Activated effector memory CD4-positive, alpha-beta T cell treated with anti-CD3 and anti-CD28 coated beads, Interleukin-2, amount 50 U/mL, for 16 hours (primary cell): ENCODE results near the gene FAM107B.

Experiments
- DNase-seq: peaks from one replicate; pipeline ENCODE4 v3.0.0-alpha.2; 2020

The FAM107B gene

GRCh38 chr10:14572811-14573210 is 201.9 kb downstream of the FAM107B start:
- no peak for DNase-seq

GRCh38 chr10:14571866-14572507 is 202.7 kb downstream of the FAM107B start:
- peak; percentile 83 for DNase-seq

GRCh38 chr10:14570800-14571199 is 203.9 kb downstream of the FAM107B start:
- no peak for DNase-seq

GRCh38 chr10:14569274-14570060 is 205.2 kb downstream of the FAM107B start:
- DNase-seq, result peak; percentile 81

GRCh38 chr10:14567421-14567820 is 207.3 kb downstream of the FAM107B start:
- no peak for DNase-seq

- no peak for DNase-seq
Measured at GRCh38 chr10:14566498-14566897, 208.2 kb downstream of the FAM107B start.

GRCh38 chr10:14565199-14565598 is 209.5 kb downstream of the FAM107B start:
- DNase-seq, result no peak

GRCh38 chr10:14564268-14564744 is 210.4 kb downstream of the FAM107B start:
- no peak for DNase-seq

DNA sequence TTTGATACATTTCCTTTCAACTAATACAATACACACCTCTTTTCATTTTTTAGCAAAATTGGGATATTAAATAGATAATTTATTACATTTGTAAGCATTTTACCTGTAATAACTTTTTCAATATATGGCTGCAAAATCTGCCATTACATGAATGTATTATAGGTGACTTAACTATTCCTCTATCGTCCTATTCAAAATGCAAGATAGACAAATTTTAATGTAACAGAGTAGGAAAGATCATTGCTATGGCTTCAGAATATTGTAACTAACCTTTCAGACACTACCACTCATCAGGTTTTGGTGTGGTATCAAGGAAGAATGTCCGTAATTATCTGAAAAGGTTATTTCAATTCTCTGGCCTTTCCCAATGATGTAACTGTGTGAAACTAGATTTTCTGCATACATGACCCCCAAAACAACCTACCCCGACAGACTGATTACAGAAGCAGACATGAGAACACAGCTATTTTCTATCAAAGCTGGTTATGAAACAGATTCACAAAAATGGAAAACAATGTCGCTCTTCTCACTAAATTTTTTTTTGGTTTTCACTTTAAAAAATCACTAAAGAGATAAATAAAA is 211.2 kb downstream of the FAM107B start:
- no peak for DNase-seq

- no peak for DNase-seq
Measured at GRCh38 chr10:14563076-14563336, 211.7 kb downstream of the FAM107B start.

GRCh38 chr10:14562218-14563075 is 212.2 kb downstream of the FAM107B start:
- DNase-seq, result no peak

DNA sequence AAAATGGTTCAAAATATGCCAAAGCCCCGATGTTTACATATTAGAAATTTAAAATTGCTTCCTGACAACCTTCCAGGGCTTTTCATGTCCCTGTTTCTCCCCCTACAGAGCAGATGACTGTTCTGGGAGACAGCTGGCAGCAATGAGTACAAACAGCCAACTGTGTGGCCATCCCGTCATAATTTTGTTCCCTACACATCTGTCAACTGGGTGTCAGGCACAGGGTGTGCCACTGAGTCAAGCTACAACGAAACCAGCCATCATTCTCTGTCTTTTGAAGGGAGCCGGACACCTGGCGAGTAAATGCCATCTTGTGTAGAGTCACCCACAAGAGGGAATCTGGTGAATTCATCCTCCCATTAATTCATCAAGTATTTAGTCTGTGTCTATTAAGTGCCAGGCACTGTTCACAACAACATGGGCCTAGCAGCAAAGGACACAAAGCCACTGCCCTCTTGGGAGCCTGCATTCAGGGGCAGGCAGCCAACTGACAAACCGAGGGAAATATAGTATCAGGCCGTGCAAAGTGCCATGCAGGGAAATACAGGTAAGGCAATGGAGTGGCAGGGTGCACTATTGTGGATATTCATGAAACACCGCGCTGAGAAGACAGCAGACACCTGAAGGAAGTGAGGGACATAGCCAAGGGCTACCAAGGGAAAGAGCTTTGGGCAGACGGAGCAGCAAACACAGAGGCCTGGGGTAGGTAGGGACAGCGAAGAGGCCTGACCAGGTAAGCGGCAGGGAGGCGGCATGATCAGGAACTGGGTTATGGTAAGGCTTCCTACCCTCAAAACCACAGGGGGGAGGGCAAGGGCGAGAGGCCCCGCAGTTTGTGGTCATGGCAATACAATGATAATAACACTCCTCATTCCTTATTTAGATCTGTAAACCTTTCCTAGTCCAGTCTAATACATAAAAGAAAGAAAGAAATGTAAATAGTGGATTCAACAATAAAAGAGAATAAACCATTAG is 213.6 kb downstream of the FAM107B start:
- peak; percentile 80 for DNase-seq

DNA sequence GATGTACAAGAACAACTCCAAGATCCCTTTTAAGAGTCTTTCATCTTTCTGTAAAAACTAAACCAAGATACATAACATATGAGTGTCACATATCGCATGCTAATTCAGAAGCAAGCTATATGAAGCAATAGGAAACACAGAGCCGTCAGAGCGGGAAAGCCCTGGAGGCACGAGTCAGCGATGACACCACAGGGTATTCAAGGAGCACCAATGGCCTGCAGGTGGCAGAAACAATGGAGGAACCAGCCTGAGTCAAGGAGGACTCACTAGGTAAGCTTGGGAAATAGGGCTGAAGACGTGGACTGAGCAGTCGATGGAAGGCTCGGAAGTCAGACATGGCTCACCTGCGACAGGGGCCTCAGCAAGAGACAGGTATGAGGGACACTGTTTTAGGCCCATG is 214.4 kb downstream of the FAM107B start:
- peak; percentile 89 for DNase-seq

DNA sequence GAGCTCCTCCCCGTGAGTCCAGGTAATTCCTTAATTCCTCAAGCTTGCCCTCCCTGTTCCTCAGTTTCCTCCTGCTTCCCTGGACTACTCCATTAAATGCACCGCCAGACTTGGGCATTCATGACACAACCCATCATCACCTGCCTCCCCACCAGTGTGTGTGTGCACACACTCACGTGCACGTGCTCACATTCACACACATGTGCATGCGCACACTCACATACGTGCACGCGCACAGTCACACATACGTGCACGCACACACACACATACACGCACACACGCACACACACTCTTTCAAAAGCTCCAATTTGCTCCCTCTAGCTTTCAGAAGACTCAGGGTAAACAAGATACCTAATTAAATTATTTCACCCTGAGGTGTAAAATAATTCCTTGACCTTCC is 216.7 kb downstream of the FAM107B start:
- DNase-seq, result no peak

GRCh38 chr10:14557567-14557966 is 217.1 kb downstream of the FAM107B start:
- DNase-seq, result no peak

DNA sequence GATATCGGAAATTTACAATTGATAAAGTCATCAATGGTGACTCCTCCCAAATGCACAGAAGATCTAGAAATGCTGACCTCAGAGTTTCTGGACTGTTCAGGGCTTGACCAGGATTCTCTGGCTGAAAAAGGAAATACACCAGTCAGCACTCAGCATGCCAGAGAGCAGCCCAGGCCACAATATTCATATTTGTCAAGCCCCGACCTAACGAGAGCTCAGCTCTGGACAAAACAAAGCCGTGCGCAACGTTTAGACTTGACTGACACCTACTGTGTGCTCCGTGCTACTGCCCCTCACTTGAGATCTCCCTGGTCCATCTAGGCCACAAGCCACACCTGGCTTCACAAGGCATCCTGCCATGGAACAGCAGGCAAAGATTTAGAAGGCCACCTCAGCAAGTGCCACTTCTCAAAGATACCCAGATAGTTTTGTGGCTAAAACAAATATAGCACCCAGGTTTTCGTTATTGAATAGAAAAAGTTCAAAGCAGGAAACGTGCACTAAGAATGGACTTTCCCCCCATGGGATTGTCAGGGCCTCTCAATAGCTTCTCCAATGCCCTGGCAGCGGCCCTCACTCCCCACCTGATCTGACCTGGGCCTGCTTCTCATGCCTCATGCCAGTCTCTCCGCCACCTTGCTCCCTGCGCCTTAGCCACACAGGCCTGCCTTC is 218.3 kb downstream of the FAM107B start:
- peak; percentile 79 for DNase-seq

DNA sequence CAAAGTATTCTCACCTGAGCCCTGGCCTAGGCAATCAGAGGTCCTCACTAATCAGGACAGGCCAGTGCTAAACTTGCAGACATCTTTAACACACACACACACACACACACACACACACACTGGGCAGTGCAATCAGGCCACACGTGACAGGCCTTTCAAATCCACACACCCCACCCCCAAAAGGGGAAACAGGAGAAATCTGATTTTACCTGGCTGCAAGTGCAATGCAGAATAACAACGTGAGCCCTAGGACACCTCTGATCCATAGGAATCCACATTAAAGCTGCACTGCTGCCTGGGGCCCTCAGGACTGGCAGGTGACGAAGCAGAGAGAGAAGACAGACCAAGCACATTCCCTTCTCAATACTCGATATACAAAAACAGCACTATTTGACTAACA is 218.9 kb downstream of the FAM107B start:
- DNase-seq, result no peak

GRCh38 chr10:14554491-14555205 is 220.0 kb downstream of the FAM107B start:
- no peak for DNase-seq

DNA sequence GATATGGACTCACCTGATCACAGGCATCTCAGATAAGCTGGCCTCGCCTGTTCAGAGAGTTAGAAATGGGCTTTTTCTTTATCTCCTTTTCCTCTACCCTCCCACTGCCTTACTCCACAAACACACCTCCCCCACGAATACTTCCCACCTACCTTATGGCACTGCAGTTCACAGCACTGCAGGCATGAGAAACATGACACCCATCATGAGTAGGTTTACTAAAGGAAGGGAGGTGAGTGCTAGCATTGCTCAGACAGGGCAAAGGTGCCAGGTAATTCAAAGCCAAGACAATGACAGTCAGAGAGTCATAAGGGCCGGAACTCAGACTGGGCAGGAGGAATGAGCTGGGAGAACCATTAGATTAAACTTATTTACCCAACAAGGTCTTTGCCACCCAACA is 220.6 kb downstream of the FAM107B start:
- no peak for DNase-seq

DNA sequence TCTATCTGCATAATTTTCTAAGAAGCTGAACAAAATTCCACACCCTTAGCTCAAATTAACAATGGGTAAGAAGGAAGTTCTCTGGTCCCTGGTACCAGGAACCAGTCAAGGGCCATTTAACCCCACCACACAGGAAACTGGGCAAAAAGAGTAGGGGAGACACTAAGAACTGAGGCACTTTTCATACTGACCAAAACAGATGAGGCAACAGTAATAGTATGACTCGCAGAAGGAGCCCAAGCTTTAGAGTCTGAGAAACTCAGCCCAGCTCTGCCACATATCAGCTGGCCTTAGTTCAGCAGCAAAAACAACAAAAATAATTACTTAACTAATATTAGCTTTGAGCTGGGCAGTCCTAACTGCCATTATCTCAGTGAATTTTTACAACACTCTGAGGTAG is 221.2 kb downstream of the FAM107B start:
- no peak for DNase-seq

GRCh38 chr10:14552015-14552414 is 222.7 kb downstream of the FAM107B start:
- no peak for DNase-seq
